Midbrain (tissue), 1 donor: Measurements from ENCODE around the gene HORMAD2.
"Not testable (repeated sequence)": the region's sequence is repeated elsewhere in the genome, so short reads cannot be mapped to it uniquely, and the experiment has no call there.

Experiments
- DNase-seq: peaks from one replicate; lab custom pipeline; 2025; lab: John Stamatoyannopoulos, UW

Gene HORMAD2

GRCh38 chr22:30211124-30211820, 131.0 kb downstream of the HORMAD2 start:
- DNase-seq = no peak

- no peak for DNase-seq
Observed at GRCh38 chr22:30212363-30212995, 132.2 kb downstream of the HORMAD2 start.

DNA sequence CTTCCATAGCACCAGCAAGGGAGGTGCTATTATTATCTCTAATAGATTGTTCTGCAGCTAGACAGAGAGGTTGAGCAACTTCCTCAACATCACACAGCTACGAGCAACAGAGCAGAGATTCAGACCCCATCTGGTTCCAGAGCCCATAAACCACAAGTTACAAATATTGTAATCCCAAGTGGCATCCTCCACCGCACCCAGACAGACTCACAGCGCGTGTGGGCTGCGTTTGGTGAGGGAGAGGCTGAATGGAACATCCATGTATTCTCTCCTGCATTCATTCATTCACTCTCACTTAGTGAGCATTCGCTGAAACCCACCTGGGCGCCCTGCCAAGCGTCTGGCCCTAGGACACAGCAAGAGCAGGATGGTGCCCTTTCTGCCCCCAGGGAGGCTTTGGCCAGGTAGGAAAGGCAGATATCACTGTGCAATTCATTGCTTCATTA, 132.8 kb downstream of the HORMAD2 start:
- DNase-seq = no peak

- no peak for DNase-seq
Observed at GRCh38 chr22:30214703-30215407, 134.6 kb downstream of the HORMAD2 start.

GRCh38 chr22:30216272-30216671, 136.0 kb downstream of the HORMAD2 start:
- not testable (repeated sequence) for DNase-seq

DNA sequence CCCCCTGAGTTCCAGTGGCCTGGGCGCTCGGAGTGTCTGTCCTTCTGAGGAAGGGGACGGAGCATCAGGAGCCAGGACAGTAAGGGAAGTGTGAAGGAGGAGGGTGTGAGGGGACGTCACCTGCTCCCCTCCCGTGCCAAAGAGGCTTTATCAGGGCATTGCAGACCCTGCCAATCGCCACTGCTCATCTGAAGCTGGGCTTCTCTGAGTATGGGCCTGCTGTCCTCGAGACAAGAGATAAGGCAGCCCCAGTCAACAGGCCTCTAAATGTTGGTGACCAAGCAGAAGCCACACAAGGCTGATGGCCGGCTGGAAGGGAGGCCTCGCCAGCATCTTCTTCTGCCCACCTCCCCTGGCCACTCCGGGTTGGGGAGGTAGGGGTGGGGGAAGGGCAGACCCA, 136.4 kb downstream of the HORMAD2 start:
- DNase-seq = no peak

DNA sequence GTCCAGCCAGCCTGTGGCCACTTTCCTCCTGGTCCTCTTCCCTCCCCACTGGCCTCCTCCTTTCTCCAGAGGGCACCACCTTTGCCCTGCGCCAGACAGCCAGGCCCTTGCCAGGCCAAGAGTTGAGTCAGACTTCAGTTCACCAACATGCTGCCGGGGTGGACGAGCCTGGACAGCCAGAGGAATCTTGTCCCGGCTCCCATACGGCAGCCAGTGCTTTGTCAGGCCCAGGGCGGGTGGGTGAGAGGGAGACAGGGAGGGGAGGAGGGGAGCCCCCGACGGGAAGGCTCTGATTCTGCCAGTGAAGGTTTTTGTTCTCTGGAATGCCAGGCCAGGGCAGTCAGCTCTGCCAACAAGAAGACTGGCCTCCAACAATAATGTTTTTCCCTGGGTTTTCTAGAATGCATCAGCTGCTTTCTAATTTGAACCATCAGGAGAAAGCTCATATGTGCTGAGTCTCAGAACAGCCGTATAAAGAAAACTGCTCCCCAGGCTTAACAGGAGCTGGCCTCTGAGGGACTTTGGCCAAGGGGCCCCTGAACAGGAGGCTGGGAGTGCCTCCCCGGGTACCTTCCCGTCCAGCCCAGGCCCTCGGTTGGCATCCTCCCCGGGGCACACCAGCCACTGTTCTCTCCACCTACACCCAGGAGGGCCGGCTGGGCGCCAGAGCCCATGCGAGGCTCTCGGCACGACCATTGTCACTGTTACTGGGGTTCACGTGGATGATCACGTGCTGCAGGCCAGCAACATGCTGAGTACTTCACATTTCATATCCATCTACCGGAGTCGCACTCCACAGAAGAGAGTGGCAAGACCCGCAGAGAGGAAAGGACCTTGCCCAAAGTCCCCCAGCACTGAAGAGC, 137.7 kb downstream of the HORMAD2 start:
- peak; percentile 53 for DNase-seq

DNA sequence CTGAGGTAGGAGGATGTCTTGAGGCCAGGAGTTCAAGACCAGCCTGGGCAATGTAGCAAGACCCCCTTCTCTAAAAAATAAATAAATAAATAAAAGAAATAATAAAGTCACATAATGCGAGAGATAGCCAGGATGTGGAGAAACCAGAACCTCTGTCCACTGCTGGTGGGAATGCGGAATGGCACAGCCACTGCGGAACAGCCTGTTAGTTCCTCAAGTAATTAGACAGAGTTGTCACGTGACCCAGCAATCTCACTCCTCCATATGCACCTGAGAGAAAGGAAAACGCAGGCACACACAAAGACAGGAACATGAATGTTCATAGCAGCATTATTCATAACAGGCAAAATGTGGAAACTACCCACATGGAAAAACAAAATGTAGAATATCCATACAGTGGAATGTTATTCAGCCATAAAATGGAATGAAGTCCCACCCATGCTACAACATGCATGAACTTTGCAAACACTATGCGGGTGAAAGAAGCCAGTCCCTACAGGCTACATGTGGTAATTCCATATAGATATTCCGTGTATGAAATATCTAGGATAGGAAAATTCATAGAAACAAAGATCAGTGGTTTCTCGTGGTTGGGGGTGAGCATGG, 138.9 kb downstream of the HORMAD2 start:
- DNase-seq = no peak

DNA sequence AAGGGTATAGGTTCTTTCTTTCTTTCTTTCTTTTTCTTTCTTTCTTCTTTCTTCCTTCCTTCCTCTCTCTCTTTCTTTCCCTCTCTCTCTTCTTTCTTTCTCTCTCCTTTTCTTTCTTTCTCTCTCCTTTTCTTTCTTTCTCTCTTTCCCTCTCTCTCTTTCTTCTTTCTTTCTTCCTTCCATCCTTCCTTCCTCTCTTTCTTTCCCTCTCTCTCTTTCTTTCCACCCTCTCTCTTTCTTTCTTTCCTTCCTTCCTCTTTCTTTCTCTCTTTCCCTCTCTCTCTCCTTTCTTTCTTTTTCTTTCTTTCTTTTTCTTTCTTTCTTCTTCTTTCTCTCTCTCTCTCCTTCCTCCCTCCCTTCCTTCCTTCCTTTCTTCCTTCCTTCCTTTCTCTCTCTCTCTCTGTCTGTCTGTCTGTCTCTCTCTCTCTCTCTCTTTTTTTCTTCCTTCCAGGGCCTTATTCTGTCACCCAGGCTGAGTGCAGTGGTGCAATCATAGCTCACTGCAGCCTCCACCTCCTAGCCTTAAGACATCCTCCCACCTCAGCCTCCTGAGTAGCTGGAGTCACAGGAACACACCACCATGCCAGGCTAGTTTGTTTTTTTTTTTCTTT, 139.5 kb downstream of the HORMAD2 start:
- DNase-seq = no peak

- no peak for DNase-seq
Observed at GRCh38 chr22:30220338-30221012, 140.2 kb downstream of the HORMAD2 start.

DNA sequence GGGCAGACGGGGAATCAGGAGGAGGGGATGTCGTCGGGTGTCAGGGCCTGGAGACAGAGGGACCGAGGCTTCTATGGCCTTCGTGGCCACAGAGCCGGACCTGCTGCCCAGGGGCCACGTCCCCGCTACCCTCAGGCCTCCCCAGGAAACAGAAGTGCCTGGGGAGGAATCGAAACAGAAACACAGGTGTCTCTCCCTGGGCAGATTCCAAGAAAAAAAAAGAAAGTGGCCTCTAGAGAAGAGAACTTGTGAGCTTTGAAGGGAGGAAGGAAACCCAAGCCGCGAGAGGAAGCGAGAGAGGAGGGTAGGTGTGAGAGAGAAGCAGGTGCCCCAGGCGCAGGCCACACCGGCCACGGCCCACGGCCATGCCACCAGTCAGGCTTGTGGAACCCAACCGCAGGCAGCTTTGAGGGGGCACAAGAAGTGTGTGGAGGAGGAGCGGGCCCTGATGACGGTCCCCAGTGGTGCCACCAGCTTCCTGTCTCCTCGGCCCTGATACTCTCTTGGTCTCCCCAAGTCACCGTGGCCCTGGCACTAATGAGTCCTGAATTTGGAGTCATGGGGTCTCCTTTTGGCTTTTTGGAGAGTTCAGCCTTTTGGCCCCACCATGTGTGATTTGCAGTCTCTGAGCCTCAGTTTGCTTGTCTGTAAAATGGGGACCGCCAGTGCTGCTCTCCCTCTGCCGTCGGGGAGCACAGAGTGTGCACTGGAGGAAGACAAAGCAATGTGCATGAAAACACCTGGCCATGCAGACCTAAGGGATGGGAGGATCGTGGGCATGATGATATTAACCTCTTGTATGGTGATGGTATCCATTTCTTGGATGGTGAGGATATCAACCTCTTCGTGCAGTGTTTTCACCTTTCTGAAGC, 141.1 kb downstream of the HORMAD2 start:
- no peak for DNase-seq

GRCh38 chr22:30222321-30222720, 142.1 kb downstream of the HORMAD2 start:
- DNase-seq = no peak

DNA sequence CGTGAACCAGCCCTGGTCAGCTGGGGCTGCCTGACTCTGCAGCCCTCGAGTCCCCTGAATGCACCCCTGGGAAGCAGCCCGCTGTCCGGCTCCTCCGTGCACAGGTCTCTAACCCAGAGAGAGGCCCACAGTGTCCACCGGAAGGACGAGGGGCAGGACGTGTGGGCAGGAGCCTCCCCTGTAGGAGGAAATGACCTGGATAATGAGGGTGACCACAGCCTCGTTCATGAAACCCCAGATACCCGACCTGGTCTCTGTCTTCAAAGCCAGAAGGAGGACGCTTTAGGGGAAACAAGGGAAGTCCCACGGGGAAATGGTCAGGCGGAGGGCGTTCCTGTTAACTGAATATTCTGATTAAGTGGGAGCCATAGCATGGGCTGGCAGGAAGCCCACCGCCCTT, 143.0 kb downstream of the HORMAD2 start:
- no peak for DNase-seq

DNA sequence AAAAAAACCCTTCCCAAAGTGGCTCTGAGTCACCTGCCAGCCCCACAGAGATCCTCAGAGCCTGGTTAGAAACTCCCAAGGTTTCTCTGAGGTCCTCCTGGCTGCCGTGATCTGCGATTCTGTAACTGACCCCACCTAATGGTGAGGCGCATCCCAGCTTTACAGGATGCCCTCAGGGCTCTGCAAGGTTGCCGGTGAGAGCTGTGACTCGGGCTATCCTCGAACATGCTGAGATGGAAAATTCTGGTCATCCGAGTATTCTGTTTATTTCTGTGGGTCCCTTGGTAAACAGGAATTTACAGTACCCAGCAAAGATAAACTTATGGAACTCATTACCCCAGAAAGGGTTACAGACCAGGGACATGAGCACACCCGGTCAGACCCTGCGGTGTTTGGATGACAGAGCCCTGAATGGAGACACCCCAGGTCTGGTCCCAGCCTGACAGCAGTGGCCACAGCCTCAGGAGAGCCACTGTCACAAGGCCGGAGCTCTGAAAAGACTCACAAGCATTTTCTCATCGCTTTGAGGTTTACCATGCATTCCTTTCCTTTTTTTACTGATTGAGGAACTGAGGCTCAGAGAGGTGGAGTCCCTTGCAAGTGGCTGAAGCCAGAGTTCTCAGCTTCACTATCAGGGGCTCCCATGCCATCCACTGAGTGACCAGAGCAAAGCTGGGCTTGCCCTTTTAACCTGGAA, 144.0 kb downstream of the HORMAD2 start:
- no peak for DNase-seq

GRCh38 chr22:30225220-30225927, 145.1 kb downstream of the HORMAD2 start:
- DNase-seq = no peak

DNA sequence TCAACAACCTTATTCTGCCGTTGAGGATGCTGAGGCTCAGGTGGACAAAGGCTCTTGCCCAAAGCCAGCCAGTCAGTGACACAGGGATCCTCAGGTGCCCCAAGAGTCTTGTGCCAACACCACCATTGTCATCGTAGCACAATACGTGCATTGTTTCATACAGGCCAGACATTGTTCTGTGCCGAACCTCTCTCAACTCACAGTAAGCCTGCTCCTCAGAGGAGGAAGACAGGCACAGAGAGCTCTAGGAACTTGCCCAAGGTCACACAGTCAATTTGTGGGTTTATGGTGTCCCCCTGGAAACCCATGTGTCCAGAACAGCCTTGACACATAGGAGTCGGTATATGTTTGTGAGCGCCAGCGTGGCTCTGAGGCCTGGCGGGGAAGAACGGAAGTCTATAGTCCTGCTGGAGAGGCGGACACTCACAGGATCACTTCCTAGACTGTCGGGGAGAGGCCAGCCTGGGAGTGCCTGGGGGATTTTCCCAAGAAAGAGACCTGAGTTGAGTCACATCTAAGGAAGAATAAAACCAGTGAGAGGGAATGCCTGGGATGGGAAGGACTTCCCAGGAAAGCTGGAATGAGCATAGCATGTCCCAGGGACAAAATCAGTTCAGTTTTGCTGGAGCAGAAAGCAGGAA, 146.0 kb downstream of the HORMAD2 start:
- no peak for DNase-seq
